CD4-positive, alpha-beta memory T cell (primary cell): ENCODE data around the gene FAM204A. TPM values are rescaled to one million over a fixed set of nuclear protein-coding genes. Genes with fewer than 3 reads are reported as not detected.

Source experiments
- CTCF ChIA-PET: fragments of 350-600 bp; sonication (Branson Sonifier 250); formaldehyde crosslinking; loops from one replicate; lab custom pipeline; 2021; ENCODE audit warnings: inconsistent platforms; ENCODE audit not compliant: partially characterized antibody; lab: Charles Lee
- POLR2A ChIA-PET: fragments of 350-600 bp; sonication (Branson Sonifier 250); formaldehyde crosslinking; loops from one replicate; lab custom pipeline; 2021; ENCODE audit not compliant: partially characterized antibody; lab: Charles Lee
- DNase-seq, 5 donors: peaks; one replicate each; pipeline versions ENCODE4 v3.0.0 to v3.0.0-alpha.2; 2020 to 2022; ENCODE audit warnings: mixed read lengths in 1 of 5
- H3K27ac ChIP-seq: one replicate; pipeline ENCODE4 v1.7.0; 2013; ENCODE audit warnings: low read depth, low read length
- H3K27me3 ChIP-seq: 2 replicates; pipeline ENCODE4 v1.7.0; 2013; ENCODE audit warnings: mild to moderate bottlenecking, low read length, moderate library complexity; ENCODE audit not compliant: insufficient read depth
- H3K36me3 ChIP-seq: 2 replicates; pipeline ENCODE4 v1.7.0; 2013; ENCODE audit warnings: mild to moderate bottlenecking, low read length, moderate library complexity; ENCODE audit not compliant: insufficient read depth
- H3K4me1 ChIP-seq: 2 replicates; pipeline ENCODE4 v1.7.0; 2013; ENCODE audit warnings: mild to moderate bottlenecking, low read length, moderate library complexity; ENCODE audit not compliant: insufficient read depth
- H3K4me3 ChIP-seq, 2 donors: one replicate each; pipeline ENCODE4 v1.7.0; 2013; ENCODE audit warnings: low read length in 2 of 2, mild to moderate bottlenecking in 1 of 2
- H3K9me3 ChIP-seq, 2 donors: one replicate each; pipeline ENCODE4 v1.7.0; 2013; ENCODE audit warnings: low read length in 2 of 2, control low read depth in 1 of 2; ENCODE audit not compliant: control insufficient read depth in 1 of 2
- H3K27ac Mint-ChIP-seq, 7 donors: one replicate each; pipeline ENCODE4 v1.8.0; 2020 to 2021; ENCODE audit warnings: mixed read lengths in 7 of 7, mild to moderate bottlenecking in 6 of 7, inconsistent platforms in 3 of 7, moderate library complexity in 3 of 7
- H3K27me3 Mint-ChIP-seq, 2 donors: one replicate each; pipeline ENCODE4 v1.8.0; 2020 to 2021; ENCODE audit warnings: mixed read lengths in 2 of 2
- H3K36me3 Mint-ChIP-seq, 2 donors: one replicate each; pipeline ENCODE4 v1.8.0; 2020 to 2021; ENCODE audit warnings: mixed read lengths in 2 of 2, inconsistent platforms in 1 of 2, mild to moderate bottlenecking in 1 of 2
- H3K4me1 Mint-ChIP-seq, 4 donors: one replicate each; pipeline ENCODE4 v1.8.0; 2020 to 2021; ENCODE audit warnings: mixed read lengths in 4 of 4, mild to moderate bottlenecking in 1 of 4
- H3K4me3 Mint-ChIP-seq, 8 donors: one replicate each; pipeline ENCODE4 v1.8.0; 2020 to 2021; ENCODE audit warnings: mixed read lengths in 8 of 8, mild to moderate bottlenecking in 7 of 8, moderate library complexity in 6 of 8, inconsistent platforms in 3 of 8
- H3K9me3 Mint-ChIP-seq, 8 donors: one replicate each; pipeline ENCODE4 v1.8.0; 2020 to 2021; ENCODE audit warnings: mixed read lengths in 8 of 8, mild to moderate bottlenecking in 5 of 8, inconsistent platforms in 3 of 8, moderate library complexity in 1 of 8
- intact Hi-C: fragments of 100-400 bp; cut with micrococcal nuclease; formaldehyde crosslinking; loops from one replicate; pipeline ENCODE4 v1.15.1; 2023
- polyA plus RNA-seq, 2 donors: library from polyadenylated mRNA; unstranded; fragments of 300-500 nt; fragmentation: Illumina TruSeq; gene quantifications; one replicate each; pipeline ENCODE4 v1.2.3, GENCODE V29; 2021
- total RNA-seq, 2 experiments: library from RNA; stranded (reverse); gene quantifications; one replicate each; pipeline ENCODE4 v1.2.3, GENCODE V29; 2021

FAM204A gene
- total and polyA plus RNA-seq, 4 experiments from 2014 or later, result 64.3 to 205 (median 86.9) TPM

GRCh38 chr10:118259288-118259906 lies 82.7 kb downstream of the FAM204A start:
- Histone ChIP-seq H3K4me1 (no peaks in the 10 kb centered on the region), H3K36me3 (no peaks in the 10 kb centered on the region), H3K9me3 (no peaks in the 10 kb centered on the region), H3K4me3 (no peak overlapping the region), H3K27ac (no peak overlapping the region), H3K27me3 (no peaks in the 10 kb centered on the region)
- intact Hi-C loops, result no loop called here
- DNase-seq, result peak in 1 of 5 donors; percentile 4
- ChIA-PET POLR2A (no interaction called here), CTCF (interaction anchor here (1.0 to 1.5 kb wide), 5 partner anchors 11 to 763 kb away, joined by 3 to 6 read pairs (median 4); no protein-coding TSS in a partner anchor)
- Mint-ChIP-seq H3K27me3 (peaks cover 15 to 23% of the 10 kb centered on the region in 2 donors), H3K4me3 (no peak overlapping the region), H3K4me1 (no peaks in the 10 kb centered on the region), H3K27ac (no peak overlapping the region), H3K36me3 (no peaks in the 10 kb centered on the region), H3K9me3 (no peaks in the 10 kb centered on the region)

- H3K27ac ChIP-seq, result no peak overlapping the region
- Mint-ChIP-seq H3K27ac (no peak overlapping the region), H3K36me3 (no peaks in the 10 kb centered on the region), H3K9me3 (no peaks in the 10 kb centered on the region), H3K4me3 (no peak overlapping the region), H3K4me1 (no peaks in the 10 kb centered on the region), H3K27me3 (peaks cover 17 to 22% of the 10 kb centered on the region in 2 donors)
- CTCF ChIA-PET, result interaction anchor here (1.2 to 1.5 kb wide), 2 partner anchors 10 to 14 kb away, joined by 4 to 6 read pairs; no protein-coding TSS in a partner anchor
- no peaks in the 10 kb centered on the region for H3K36me3 ChIP-seq
- no peak overlapping the region for H3K4me3 ChIP-seq
- DNase-seq, result no peak
- no peaks in the 10 kb centered on the region for H3K9me3 ChIP-seq
- POLR2A ChIA-PET, result no interaction called here
- H3K27me3 ChIP-seq, result no peaks in the 10 kb centered on the region
- intact Hi-C loops, result no loop called here
- no peaks in the 10 kb centered on the region for H3K4me1 ChIP-seq
These were observed 83.8 kb downstream of the FAM204A start for GRCh38 chr10:118258285-118258684.

- Histone ChIP-seq H3K36me3 (no peaks in the 10 kb centered on the region), H3K4me3 (no peak overlapping the region), H3K9me3 (no peaks in the 10 kb centered on the region), H3K27ac (no peak overlapping the region), H3K4me1 (no peaks in the 10 kb centered on the region), H3K27me3 (no peaks in the 10 kb centered on the region)
- ChIA-PET POLR2A (interaction anchor here (0.6 kb wide), 1 partner anchor 129 kb away, joined by 4 read pairs; no protein-coding TSS in a partner anchor), CTCF (interaction anchor here (1.2 to 1.7 kb wide), 3 partner anchors 13 to 760 kb away, joined by 3 to 4 read pairs (median 4); no protein-coding TSS in a partner anchor)
- Mint-ChIP-seq H3K4me1 (no peaks in the 10 kb centered on the region), H3K36me3 (no peaks in the 10 kb centered on the region), H3K4me3 (no peak overlapping the region), H3K9me3 (no peaks in the 10 kb centered on the region), H3K27ac (no peak overlapping the region), H3K27me3 (peaks cover 16 to 21% of the 10 kb centered on the region in 2 donors)
- DNase-seq, result no peak
- intact Hi-C loops, result no loop called here
These were observed 85.1 kb downstream of the FAM204A start for GRCh38 chr10:118256825-118257570.

- Histone ChIP-seq H3K4me3 (no peak overlapping the region), H3K9me3 (no peaks in the 10 kb centered on the region), H3K27me3 (no peaks in the 10 kb centered on the region), H3K4me1 (no peaks in the 10 kb centered on the region), H3K27ac (no peak overlapping the region), H3K36me3 (no peaks in the 10 kb centered on the region)
- Mint-ChIP-seq H3K27ac (no peak overlapping the region), H3K4me1 (no peaks in the 10 kb centered on the region), H3K36me3 (no peaks in the 10 kb centered on the region), H3K27me3 (peaks cover 17 to 20% of the 10 kb centered on the region in 2 donors), H3K9me3 (no peaks in the 10 kb centered on the region), H3K4me3 (no peak overlapping the region)
- intact Hi-C loops, result no loop called here
- ChIA-PET CTCF (interaction anchor here (1.2 to 1.7 kb wide), 2 partner anchors 16 to 759 kb away, joined by 3 to 4 read pairs; no protein-coding TSS in a partner anchor), POLR2A (no interaction called here)
- no peak for DNase-seq
These were observed 85.9 kb downstream of the FAM204A start for GRCh38 chr10:118256209-118256608.

GRCh38 chr10:118255355-118255754 lies 86.8 kb downstream of the FAM204A start:
- Histone ChIP-seq H3K27ac (no peak overlapping the region), H3K36me3 (no peaks in the 10 kb centered on the region), H3K9me3 (no peaks in the 10 kb centered on the region), H3K4me3 (no peak overlapping the region), H3K27me3 (no peaks in the 10 kb centered on the region), H3K4me1 (no peaks in the 10 kb centered on the region)
- Mint-ChIP-seq H3K27ac (no peak overlapping the region), H3K4me1 (no peaks in the 10 kb centered on the region), H3K27me3 (peaks cover 24 to 26% of the 10 kb centered on the region in 2 donors), H3K9me3 (no peaks in the 10 kb centered on the region), H3K36me3 (no peaks in the 10 kb centered on the region), H3K4me3 (no peak overlapping the region)
- intact Hi-C loops, result no loop called here
- ChIA-PET CTCF (no interaction called here), POLR2A (no interaction called here)
- no peak for DNase-seq

GRCh38 chr10:118254654-118255053 lies 87.5 kb downstream of the FAM204A start:
- no peak for DNase-seq
- ChIA-PET CTCF (interaction anchor here (0.7 kb wide), 1 partner anchor 11 kb away, joined by 4 read pairs; no protein-coding TSS in a partner anchor), POLR2A (no interaction called here)
- Mint-ChIP-seq H3K27me3 (peaks cover 24 to 26% of the 10 kb centered on the region in 2 donors), H3K9me3 (no peaks in the 10 kb centered on the region), H3K36me3 (no peaks in the 10 kb centered on the region), H3K4me1 (no peaks in the 10 kb centered on the region), H3K27ac (no peak overlapping the region), H3K4me3 (no peak overlapping the region)
- intact Hi-C loops, result no loop called here
- Histone ChIP-seq H3K9me3 (no peaks in the 10 kb centered on the region), H3K4me3 (no peak overlapping the region), H3K27ac (no peak overlapping the region), H3K36me3 (no peaks in the 10 kb centered on the region), H3K27me3 (no peaks in the 10 kb centered on the region), H3K4me1 (no peaks in the 10 kb centered on the region)

- no peaks in the 10 kb centered on the region for H3K9me3 ChIP-seq
- POLR2A ChIA-PET, result no interaction called here
- no peaks in the 10 kb centered on the region for H3K4me1 Mint-ChIP-seq
- H3K4me1 ChIP-seq, result no peaks in the 10 kb centered on the region
- CTCF ChIA-PET, result no interaction called here
- DNase-seq, result no peak
- H3K27me3 ChIP-seq, result peaks cover 3% of the 10 kb centered on the region
- intact Hi-C loops, result no loop called here
- no peak overlapping the region for H3K4me3 Mint-ChIP-seq
- H3K9me3 Mint-ChIP-seq, result no peaks in the 10 kb centered on the region
- no peak overlapping the region for H3K27ac ChIP-seq
- peaks cover 21 to 33% of the 10 kb centered on the region in 2 donors for H3K27me3 Mint-ChIP-seq
- no peak overlapping the region for H3K27ac Mint-ChIP-seq
- no peaks in the 10 kb centered on the region for H3K36me3 Mint-ChIP-seq
- H3K4me3 ChIP-seq, result no peak overlapping the region
- no peaks in the 10 kb centered on the region for H3K36me3 ChIP-seq
These were observed 88.7 kb downstream of the FAM204A start for GRCh38 chr10:118253397-118253796.
